Measurements from ENCODE around the gene ZDHHC9. TPM values are rescaled to one million over a fixed set of nuclear protein-coding genes. Genes with fewer than 3 reads are reported as not detected.

The ZDHHC9 gene
- total RNA-seq, 4 donors from 2014 or later = 32.5 to 60.1 (median 41.6) TPM

- no peaks in the 10 kb centered on the region for H3K9me3 ChIP-seq
- TF ChIP-seq POLR2AphosphoS5 (IDR thresholded peaks at IDR 0.05) = no peak
- TF ChIP-seq EP300 (IDR thresholded peaks at IDR 0.05) = no peak
- TF ChIP-seq CTCF (IDR thresholded peaks at IDR 0.05) = no peak
- TF ChIP-seq POLR2A (IDR thresholded peaks at IDR 0.05) = no peak
- no peaks in the 10 kb centered on the region for H3K4me1 ChIP-seq
- H3K36me3 ChIP-seq = no peaks in the 10 kb centered on the region
- H3K27ac ChIP-seq = no peak overlapping the region
- WGBS = 87% methylated on average over 9 of the region's 9 CpGs
- H3K4me3 ChIP-seq = no peak overlapping the region
- H3K27me3 ChIP-seq = no peaks in the 10 kb centered on the region
- no peak for DNase-seq (ENCODE audit: low spot score in 2 of 2)
These were observed 52.9 kb downstream of the ZDHHC9 start for GRCh38 chrX:129790808-129791207.

DNA sequence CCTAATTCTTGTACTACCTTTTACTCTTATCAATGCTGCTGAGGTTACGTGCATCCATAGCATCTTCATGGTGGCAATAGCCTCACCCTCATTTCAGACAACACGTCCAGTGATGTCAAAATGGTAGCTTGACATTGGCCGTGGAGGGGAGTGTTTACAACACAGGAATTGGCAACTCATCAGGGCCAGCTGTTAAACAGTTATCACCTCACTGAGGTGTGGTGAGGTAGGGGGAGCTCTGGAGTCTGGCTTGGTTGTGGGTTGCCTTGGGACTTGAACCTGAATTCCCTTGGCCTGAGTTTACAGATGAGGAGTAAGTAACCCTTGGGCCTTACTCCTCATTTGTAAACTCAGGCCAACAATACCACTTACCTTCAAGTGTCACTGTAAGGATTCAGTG lies 53.5 kb downstream of the ZDHHC9 start:
- no peak for TF ChIP-seq CTCF (IDR thresholded peaks at IDR 0.05)
- no peak for TF ChIP-seq EP300 (IDR thresholded peaks at IDR 0.05)
- TF ChIP-seq POLR2AphosphoS5 (IDR thresholded peaks at IDR 0.05) = no peak
- no peak for TF ChIP-seq POLR2A (IDR thresholded peaks at IDR 0.05)
- Histone ChIP-seq H3K4me3 (no peak overlapping the region), H3K36me3 (no peaks in the 10 kb centered on the region), H3K4me1 (no peaks in the 10 kb centered on the region), H3K27me3 (no peaks in the 10 kb centered on the region), H3K9me3 (no peaks in the 10 kb centered on the region), H3K27ac (no peak overlapping the region)
- no peak for DNase-seq (ENCODE audit: low spot score in 2 of 2)
- WGBS = 92% methylated on average over 3 of the region's 3 CpGs

GRCh38 chrX:129788527-129788926 lies 55.2 kb downstream of the ZDHHC9 start:
- 69% methylated on average over 6 of the region's 6 CpGs for WGBS
- Histone ChIP-seq H3K27ac (no peak overlapping the region), H3K27me3 (no peaks in the 10 kb centered on the region), H3K9me3 (no peaks in the 10 kb centered on the region), H3K4me3 (no peak overlapping the region), H3K36me3 (no peaks in the 10 kb centered on the region), H3K4me1 (no peaks in the 10 kb centered on the region)
- DNase-seq (ENCODE audit: low spot score in 2 of 2) = no peak
- TF ChIP-seq EP300 (IDR thresholded peaks at IDR 0.05) (no peak), POLR2AphosphoS5 (IDR thresholded peaks at IDR 0.05) (no peak), POLR2A (IDR thresholded peaks at IDR 0.05) (no peak), CTCF (IDR thresholded peaks at IDR 0.05) (no peak)

DNA sequence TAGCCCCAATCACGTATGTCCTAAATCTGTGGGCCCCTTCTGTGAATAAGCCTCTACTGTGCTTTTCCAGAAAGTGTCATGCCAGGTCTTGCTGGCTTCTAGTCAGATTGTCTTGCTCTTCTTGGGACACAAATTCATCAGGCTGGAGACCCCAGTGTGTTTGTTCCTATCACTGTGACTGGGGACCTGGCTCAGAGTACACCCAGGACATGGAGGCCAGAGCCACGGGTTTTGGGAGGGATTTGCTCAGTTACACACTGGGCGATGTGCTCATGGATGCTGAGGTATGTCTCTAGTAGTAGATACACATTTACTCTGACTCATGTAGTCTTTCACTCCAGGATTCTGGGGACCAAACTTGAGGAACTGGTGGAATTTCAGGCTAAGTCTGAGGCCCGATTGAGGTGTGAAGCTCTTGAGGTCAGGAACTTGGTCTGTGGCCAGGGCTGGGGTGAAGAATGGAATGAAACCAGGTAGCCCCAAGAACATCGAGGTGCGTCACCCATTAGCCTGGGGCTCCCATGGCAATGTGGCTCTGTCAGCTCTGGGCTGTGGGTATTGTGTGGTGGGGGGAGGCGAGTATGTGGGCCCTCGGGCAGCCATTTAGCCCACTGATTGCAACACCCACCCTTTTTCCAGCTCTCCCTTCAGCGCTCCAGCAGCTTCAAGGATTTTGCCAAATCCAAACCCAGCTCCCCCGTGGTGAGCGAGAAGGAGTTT lies 56.2 kb downstream of the ZDHHC9 start:
- Histone ChIP-seq H3K9me3 (no peaks in the 10 kb centered on the region), H3K4me1 (no peaks in the 10 kb centered on the region), H3K27ac (no peak overlapping the region), H3K27me3 (no peaks in the 10 kb centered on the region), H3K36me3 (no peaks in the 10 kb centered on the region), H3K4me3 (no peak overlapping the region)
- DNase-seq (ENCODE audit: low spot score in 2 of 2) = no peak
- TF ChIP-seq EP300 (IDR thresholded peaks at IDR 0.05) = no peak
- TF ChIP-seq POLR2AphosphoS5 (IDR thresholded peaks at IDR 0.05) = no peak
- no peak for TF ChIP-seq POLR2A (IDR thresholded peaks at IDR 0.05)
- TF ChIP-seq CTCF (IDR thresholded peaks at IDR 0.05) = no peak
- WGBS = 66% methylated on average over 7 of the region's 11 CpGs

GRCh38 chrX:129786210-129786651 lies 57.5 kb downstream of the ZDHHC9 start:
- 62% methylated on average over 3 of the region's 3 CpGs for WGBS
- DNase-seq (ENCODE audit: low spot score in 2 of 2) = no peak
- Histone ChIP-seq H3K4me1 (no peaks in the 10 kb centered on the region), H3K27me3 (no peaks in the 10 kb centered on the region), H3K27ac (no peak overlapping the region), H3K36me3 (no peaks in the 10 kb centered on the region), H3K9me3 (no peaks in the 10 kb centered on the region), H3K4me3 (no peak overlapping the region)
- no peak for TF ChIP-seq EP300 (IDR thresholded peaks at IDR 0.05)
- no peak for TF ChIP-seq POLR2AphosphoS5 (IDR thresholded peaks at IDR 0.05)
- no peak for TF ChIP-seq CTCF (IDR thresholded peaks at IDR 0.05)
- TF ChIP-seq POLR2A (IDR thresholded peaks at IDR 0.05) = no peak
